GM21367 (cell line): ENCODE measurements around the gene WDFY3.
A peak's percentile ranks its signal among the peaks of the same experiment; 100 is the strongest.

ENCODE experiments used
- ATAC-seq: cut with Tn5 transposase; IDR thresholded peaks from one replicate; pipeline ENCODE4 v1.9.1; 2021; ENCODE audit not compliant: unreplicated experiment

WDFY3 gene

DNA sequence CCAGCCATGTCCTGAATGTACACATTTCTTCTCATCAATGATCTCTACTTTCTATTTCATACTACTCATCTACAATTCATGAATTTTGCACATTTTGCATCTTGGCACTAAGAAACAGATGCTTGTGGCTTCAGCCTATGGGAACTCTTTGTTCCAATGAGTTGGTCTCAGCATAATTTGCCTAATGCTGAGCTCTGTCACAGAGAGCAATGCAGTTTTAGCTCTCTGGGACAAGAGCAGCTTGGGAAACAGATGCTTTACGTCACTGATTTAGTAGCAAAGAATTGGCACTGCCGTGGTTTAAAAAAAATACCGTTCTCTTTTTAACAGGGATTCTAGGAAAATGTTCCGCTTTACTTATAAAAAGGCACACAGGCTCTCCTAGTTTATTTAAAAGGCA lies 162.4 kb downstream of the WDFY3 start:
- no peak for ATAC-seq

DNA sequence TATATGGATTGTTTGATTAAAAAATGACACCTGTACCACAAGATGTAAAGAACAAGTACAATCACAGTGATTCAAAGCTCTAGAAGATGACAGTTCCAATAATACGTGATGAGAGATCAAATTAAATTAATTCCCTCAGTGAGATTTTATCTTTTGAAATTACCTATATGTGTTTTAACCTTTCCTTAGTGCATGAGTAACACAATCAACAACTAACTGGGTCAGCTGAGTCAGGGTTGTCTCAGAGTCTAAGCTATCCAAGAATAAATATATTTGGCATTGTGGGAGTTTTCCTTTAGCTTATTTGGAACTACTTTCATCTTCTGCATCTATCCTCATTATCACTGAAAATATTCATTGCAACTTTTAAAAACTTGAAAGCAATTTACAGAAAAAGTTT lies 162.8 kb downstream of the WDFY3 start:
- ATAC-seq, result no peak

DNA sequence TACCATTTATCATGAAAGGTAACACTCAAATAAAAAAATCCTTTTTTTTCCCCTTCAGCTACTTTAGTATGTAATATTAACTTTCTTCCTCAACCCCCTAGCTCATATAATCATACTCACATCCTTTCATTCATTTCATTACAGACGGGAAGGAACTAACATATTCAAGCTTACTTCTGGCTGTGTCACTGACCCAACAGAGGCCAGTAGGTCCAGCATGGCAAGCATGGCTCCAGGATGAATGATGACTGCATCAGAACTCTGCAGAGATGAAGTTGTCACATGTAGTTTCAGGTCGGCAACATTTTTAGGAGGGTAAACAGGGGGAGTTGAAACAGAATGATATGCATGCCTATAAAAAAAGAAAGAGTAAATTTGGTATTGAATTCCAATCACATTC lies 163.4 kb downstream of the WDFY3 start:
- ATAC-seq, result no peak

DNA sequence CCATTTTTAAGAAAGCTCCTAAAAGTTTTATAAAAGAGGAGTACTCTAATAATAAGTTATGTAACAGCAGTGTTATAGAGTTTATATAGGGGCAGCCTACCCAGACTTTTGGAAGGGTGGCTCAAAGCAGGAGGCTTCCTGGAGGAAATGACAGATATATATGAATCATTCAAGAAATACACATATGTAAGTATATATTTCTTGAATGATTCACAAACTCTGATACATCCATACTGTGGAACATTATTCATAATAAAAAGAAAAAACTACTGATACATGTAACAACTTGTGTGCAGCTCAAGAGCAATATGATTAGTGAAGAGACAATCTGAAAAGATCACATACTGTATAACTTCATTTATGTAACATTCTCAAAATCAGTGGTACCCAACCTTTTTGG lies 166.2 kb downstream of the WDFY3 start:
- ATAC-seq, result no peak

DNA sequence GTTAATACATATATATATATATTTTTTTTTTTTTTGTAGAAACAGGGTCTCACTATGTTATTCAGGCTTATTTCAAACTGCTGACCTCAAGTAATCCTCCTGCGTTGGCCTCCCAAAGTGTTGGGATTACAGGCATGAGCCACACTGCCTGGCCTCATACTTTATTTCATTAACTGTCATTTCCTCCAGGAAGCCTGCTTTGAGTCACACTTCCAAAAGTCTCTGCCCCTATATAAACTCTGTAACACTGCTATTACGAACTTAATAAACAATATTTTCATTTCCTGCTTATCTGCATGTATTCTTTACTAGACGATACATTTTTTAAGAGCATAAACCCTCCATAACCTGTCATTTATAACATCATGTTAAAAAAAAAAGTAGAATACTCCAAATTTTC lies 167.2 kb downstream of the WDFY3 start:
- no peak for ATAC-seq

DNA sequence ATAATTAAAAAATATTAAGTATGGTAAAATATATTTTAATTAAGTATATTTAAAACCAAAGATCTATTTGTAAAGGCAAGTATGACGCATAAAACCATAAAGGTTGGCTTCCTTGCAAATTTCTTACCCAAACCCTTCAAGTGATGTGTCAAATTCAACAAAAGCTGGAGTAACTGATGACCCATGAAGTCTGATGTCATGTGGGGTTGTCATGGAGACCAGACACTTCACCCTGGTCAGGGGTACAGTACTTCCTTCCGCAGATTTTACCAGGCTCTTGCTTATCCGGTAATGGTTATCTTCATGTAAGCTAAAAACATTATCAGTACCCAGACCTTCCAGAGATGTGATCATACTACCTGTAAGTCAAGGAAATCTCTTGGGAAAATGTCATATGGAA lies 170.1 kb downstream of the WDFY3 start:
- no peak for ATAC-seq

DNA sequence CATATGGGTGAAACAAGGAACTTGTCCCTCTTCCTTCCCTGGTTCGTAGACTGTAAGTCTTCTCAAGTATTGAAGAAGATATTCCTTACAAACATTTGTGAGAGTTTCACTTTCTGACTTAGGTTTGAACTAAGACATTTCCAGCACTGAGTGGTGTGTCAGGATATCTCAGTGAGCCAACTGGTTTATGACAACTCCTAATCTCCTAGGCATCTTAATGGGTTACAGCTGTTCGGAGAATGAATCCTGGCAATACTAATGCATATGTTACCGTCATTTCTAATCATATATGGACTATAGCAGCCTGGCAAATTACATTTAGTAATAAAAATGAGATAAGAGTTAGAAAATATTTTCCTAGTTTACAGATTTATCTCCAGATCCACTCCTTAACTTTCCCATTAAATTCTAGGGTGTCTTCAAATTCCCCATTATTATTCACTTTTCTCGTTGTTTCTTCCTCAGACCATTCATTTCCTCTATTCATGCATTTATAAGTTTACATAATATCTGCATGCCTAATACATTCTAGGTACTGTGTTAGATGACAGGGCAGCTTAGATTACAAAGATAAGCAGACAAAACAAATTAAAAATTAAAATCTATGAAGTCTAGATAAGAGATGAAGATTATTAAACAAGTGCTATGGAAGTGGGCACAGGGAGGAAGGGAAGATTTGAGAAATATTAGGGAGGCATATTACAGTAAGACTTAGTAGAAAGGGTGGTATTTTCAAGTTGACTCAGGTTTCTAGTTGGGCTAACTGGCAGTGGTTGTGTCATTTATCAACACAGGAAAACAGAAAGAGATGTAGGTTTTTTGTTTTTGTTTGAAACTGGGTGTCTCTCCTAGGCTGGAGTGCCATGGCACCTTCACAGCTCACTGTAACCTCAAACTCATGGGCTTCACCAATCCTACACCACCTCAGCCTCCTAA lies 173.9 kb downstream of the WDFY3 start:
- no peak for ATAC-seq

DNA sequence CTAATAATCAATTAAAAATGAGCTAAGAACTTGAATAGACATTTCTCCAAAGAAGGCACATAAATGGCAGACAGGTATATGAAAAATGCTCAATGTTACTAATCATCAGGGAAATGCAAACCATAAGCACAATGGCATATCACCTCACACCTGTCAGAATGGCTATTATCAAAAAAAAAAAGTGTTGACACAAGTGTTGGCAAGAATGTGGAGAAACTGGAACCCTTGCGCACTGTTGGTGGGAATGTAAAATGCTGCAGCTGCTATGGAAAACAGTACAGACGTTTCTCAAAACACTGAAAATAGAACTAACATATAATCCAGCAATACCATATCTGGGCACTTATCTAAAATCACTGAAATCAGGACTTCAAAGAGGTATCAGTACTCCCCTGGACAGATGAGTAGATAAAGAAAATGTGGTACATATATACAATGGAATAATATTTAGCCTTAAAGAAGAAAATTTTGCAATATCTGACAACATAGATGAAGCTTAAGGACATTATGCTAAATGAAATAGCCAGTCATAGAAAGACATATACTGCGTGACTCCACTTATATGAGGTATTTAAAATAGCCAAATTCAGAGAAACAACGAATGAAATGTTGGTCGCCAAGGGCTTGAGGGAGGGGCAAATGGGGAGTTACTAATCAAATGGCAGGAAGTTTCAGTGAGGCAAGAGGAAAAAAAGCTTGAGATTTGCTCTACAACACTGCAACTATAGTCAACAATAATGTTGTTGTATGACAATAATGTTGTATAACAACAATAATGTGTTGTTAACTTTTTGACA lies 175.5 kb downstream of the WDFY3 start:
- no peak for ATAC-seq

DNA sequence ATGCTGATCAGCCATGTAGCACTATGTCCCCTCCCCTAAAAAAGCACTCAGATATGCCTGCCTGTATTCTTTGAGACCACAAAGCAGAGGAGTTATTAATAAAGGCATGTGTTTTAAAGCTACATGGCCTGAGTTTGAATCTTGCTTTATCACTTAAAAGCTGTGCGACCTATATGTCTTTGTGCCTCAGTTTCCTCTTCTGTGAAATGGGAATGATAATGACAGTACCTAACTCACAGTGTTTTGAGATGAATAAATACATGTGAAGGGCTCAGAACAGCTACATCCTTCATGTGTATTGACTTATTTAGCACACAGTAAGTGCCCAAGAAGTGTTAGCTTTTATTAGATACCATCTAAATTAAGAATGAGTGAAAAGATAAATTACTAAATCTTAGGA lies 180.0 kb downstream of the WDFY3 start:
- ATAC-seq, result no peak

DNA sequence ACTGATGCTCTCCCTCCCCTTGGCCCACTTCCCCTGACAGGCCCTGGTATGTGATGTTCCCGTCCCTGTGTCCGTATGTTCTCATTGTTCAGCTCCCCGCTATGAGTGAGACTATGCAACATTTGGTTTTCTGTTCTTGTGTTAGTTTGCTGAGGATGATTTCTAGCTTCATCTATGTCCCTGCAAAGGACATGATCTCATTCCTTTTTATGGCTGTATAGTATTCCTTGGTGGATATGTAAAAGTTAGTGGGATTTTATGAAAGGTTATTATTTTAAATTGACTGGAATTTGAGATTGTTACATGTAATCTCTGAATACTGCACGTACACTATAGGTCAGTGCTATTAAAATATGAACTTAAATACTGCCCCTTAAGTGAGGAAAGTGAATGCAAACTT lies 184.0 kb downstream of the WDFY3 start:
- ATAC-seq, result no peak

DNA sequence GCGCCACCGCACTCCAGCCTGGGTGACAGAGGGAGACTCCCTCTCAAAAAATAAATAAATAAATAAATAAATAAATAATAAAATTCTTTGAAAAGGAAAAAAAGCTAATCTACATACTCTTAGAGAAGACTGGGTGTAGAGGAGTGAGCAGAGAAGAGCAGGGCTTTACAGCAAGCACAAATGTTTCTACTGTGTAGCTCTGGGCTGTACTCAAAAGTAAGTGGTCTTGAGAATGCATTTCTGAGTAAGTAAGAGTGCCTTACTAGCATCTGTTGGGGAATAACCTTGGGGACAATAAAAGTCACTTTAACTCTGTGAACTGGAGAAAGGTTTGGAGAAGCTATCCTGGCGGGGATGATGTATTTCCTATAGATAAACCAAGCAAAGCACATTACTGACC lies 185.8 kb downstream of the WDFY3 start:
- ATAC-seq, result no peak

DNA sequence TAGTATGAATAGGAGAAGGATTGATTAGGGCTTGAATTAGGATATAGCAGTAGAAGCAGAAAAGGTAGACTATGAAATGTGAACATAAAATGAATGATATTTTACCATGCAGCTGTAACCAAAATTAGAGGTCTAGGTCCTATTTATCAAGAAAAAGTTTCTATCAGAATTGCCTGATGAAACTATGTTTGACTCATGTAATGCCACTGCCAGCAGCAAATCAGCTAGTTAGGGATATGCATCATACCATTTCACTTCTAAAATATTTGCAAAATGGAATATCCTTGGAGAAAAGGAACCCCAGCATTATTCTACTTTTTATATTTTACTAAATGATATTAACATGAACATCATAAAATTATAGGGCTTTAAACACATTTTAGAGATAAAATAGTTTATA lies 188.4 kb downstream of the WDFY3 start:
- ATAC-seq, result no peak

DNA sequence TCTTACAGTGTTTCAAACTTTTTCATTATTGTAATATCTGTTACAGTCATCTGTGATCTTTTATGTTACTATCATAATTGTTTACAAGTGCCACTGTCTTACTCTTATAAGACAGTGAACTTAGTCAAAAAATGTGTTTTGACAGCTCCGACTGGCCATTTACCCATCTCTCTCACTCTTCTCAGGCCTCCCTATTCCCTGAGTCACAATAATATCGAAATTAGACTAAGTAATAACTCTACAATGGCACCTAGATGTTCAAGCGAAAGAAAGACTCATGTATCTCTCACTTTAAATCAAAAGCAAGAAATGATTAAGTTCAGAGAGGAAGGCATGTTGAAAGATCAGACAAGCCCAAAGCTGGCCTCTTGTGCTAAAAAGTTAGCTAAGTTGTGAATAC lies 199.3 kb downstream of the WDFY3 start:
- no peak for ATAC-seq

DNA sequence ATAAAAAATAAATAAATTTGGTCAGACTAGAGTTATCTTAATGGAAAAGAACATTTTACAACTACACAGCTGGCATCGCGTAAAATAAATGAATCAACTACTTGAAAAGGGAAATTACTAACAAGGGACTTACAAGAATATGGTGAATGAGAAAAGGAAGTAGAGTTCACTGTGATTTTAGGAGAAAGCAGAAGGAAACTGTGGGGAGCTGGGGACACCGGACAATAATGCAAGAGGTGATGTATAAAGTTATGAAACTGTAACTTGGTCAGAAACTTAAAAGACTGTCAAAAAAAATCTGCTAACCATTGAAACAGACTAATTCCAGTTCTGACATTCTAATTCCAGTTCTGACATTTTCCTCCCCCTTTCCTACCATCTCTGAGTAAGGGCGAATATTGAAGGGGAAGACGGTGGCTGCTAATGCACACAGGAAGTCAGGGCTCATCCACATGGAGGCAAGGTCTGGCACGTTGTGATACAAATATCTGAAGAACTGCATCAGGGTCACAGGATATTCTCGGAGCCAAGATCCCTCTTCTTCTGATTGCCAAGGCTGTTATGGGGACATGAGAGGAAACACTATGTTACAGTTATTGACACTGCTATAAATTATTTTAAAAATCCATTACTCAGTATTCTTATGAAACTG lies 213.0 kb downstream of the WDFY3 start:
- no peak for ATAC-seq

DNA sequence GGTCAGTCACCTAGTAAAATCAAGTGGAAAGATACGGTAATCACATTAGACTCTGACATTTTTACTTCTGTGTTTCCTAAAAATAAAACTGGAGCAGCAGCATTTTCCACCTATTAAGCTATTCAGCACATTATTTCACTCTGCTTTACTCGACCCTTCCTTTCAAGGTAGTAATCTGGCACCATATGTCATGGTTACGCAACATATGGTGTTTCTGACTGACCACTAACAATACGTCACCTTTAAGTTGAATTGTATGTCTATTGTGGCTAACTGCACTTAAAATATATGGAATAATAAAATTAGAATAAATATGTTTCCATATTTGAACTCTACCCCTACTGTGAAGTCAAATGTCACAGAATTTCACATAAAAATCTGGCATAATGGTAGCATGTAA lies 214.8 kb downstream of the WDFY3 start:
- no peak for ATAC-seq

DNA sequence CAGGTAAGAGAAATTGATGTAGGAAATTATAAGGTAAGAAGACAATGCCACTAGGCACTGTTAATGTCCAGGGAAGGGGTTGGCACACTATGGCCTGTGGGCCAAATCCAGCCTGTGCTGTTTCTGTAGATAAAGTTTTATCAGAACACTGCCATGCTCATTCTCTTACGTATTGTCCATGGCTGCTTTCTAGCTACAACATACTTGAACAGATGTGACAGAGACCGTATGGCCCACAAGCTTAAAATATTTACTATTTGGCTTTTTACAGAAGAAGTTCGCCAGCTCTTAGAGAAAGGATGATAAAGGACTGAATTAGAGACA lies 215.6 kb downstream of the WDFY3 start:
- ATAC-seq, result no peak

DNA sequence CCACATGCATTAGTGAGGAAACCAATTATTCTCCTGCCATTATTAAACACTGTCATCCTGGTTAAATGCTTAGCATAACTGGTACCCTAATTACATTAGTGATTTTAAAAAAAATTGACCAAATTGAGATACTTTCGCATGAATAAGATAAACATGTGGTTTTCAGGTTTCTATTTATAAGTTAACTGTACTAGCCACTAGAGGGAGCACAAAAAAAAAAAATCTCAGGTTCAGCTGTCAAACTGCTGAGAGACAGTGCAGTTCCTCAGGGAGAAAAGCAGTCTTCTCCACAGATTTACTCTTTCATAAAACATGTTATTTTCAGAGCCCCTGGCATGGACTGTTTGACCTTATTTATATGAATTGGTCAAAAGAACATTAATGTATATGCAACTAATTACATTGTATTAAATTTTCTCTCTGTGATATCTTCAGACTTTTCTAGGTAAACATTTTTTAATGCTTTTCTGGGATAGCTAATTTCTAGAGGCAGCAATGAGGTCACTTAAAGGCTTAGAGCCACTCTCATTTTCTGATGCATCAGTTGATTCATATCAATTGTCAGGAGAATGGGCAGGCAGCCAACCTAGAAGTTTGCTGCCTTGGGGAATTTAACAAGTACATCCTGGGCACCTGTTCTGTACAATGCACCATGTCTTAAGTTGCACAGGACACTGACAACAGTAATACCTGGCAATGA lies 216.1 kb downstream of the WDFY3 start:
- ATAC-seq, result peak; percentile 58

DNA sequence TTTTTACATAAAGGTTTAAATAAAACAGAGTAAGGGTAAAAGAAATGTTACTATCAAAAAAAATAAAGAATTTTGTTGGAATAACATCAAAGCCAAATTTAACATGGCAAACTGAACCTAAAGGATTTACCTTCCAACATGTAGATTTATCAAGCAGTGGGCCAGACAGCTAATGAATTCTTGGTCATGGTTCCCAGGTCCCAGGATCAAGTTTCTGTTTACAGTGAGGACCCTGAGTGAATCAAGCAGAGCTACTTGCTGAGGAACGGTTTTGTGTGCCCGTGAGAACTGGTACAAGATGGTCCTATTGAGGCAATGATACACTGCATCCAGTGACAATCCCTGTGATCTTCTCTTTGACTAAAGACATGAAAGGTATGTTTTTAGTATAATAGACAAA lies 226.4 kb downstream of the WDFY3 start:
- ATAC-seq, result no peak

DNA sequence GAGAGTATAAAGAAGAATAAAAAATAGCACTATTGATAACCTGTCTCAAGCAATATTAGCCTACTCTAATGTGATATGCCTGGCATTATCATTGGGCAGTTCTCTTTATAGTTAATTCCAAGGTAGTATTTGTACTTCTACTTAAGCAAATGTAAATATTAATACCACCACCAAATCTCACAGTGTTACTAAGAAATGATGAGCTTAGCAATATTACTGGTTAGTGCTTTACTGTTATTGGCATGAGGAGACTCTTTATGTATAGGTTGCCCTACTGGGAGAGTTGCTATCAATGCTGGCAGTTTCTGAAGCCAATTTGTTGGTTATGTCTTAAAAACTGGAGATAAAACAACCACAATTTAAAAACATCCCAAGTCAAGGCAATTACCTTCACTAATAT lies 227.9 kb downstream of the WDFY3 start:
- no peak for ATAC-seq

DNA sequence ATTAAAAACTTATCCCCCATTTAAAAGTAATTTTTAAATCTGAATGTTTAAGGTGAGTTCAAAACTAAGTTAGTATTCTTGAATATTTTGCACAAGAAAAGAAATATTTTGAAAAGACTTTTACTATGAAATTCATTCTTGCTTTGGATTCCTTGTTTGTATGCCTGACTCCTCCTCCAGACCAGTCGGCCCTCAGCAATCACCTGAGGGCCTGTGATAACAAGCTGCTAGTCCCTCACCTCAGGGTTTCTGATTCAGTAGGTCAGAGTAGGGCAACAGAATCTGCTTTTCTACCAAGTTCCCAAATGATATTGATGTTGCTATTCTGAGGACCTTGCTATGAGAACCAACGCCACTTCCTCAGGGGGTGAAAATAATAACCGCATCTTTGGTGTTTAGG lies 228.8 kb downstream of the WDFY3 start:
- no peak for ATAC-seq

DNA sequence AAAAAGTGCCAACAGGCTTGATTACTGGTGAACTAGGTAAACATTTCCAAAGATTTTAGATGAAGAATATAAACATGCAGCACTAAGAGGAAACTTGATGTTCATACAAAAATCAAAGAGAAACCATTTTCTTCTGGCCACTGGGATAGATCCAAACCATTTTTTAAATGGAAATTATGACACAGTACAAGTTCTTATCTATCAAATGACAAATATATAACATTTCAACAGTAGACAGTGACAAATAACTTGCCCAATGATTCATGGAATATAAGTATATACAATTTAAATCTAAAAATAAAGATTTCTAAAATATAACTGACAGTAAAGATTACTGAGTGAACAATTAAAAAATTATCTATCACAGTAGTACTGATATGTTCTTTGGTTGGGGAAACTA lies 232.5 kb downstream of the WDFY3 start:
- no peak for ATAC-seq
